GM21390 (cell line): ENCODE measurements around the gene MKS1.

Experiments
- ATAC-seq: cut with Tn5 transposase; IDR thresholded peaks from one replicate; pipeline ENCODE4 v1.9.1; 2021; ENCODE audit not compliant: unreplicated experiment

Gene MKS1

DNA sequence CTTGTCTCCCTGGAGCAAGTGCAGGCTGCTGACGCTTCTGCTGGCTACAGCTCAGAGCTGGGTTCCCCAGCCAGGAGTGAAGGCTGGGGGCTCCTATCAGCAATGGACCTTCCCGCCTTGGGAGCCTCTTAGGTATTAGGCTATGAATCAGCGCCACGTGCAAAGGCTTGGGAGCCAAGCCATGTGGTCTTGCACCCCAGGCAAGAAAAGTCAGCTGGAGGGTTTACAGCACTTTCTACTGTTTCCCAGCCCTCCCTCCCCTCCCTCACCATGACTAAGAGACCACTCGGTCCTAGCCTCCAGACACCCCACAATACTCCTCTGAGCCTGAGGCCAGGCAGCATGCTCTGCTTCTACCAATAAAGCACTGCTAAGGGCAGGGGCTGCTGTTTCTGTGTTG is 14.3 kb downstream of the MKS1 start:
- ATAC-seq = no peak

DNA sequence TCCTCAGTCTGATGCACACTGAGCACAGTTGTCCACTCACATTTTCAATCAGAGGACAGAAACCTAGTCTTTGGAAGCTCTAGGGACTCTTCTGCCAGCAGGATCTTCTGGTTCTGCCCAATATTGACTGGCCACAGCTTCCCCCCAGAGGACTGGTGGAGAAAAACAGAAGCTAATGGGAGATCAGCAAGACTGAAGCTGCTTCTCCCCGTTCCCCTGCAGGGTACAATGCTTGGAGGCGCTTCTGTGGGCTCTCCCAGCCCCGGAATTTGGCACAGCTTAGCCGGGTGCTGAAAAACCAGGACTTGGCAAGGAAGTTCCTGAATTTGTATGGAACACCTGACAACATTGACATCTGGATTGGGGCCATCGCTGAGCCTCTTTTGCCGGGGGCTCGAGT is 16.2 kb downstream of the MKS1 start:
- no peak for ATAC-seq

DNA sequence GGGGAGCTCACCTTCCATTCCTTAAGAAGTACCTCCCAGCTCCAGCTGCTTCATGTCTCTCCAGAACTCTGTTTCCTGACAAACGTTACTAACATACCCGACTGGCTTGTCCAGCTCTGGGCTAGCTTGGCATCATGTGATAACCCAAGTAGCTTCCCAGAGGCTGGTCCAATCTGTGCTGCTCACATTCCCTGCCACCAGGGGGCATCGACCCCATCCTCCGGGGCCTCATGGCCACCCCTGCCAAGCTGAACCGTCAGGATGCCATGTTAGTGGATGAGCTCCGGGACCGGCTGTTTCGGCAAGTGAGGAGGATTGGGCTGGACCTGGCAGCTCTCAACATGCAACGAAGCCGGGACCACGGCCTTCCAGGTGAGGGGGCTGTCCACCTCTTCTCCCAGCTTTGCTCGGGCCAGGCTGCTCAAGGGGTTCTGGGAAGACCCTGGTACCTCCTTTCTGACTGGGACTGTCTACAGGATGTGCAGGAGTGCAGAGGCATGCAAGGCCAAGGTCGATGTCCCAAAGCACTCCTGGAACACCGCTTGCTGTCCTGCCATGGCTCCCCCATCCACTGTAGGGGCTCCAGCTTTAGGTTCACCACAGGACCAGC is 18.9 kb downstream of the MKS1 start:
- ATAC-seq = no peak

DNA sequence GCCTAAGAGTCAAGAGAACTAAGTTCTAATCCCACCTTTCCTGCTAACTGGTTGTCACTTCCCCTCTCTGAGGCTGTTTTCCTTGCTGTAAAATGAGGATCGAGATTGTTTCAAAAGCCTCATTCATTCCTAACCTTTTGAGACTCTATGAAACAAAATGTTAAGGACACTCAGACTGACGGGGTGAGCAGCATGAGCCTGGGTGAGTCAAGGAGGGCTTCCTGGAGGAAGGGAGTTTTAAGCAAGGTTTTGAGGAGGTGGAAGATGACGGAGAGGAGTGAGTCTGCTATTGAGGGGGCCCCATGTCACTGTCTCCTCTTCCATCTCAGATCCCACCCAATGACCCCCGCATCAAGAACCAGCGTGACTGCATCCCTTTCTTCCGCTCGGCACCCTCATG is 22.4 kb downstream of the MKS1 start:
- ATAC-seq = no peak

DNA sequence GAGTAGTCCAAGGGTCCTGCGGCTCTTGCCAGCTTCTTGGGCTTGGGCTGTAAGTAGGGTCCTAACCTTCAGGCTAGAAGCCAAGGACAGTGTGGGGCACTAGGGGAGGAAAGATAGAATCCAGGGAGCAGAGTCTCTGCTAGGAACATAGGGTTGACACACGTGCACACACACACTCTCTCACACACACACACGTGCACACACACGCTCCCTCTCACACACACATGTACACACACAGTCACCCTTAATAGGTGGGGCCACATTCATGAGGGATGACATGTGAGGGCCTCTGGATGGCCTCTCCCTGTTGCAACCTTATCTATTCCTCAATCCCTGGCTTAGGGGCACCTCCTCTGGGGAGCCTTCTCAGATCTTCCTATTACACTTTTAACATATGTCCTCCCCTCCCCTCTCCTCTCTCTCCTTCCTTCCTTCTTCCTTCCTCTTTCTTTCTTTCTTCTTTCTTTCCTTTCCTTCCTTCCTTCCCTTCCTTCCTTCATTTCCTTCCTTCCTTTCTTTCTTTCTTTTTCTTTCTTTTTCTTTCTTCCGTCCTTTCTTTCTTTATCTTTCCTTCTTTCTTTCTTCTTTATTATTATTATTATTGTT is 23.4 kb downstream of the MKS1 start:
- no peak for ATAC-seq

DNA sequence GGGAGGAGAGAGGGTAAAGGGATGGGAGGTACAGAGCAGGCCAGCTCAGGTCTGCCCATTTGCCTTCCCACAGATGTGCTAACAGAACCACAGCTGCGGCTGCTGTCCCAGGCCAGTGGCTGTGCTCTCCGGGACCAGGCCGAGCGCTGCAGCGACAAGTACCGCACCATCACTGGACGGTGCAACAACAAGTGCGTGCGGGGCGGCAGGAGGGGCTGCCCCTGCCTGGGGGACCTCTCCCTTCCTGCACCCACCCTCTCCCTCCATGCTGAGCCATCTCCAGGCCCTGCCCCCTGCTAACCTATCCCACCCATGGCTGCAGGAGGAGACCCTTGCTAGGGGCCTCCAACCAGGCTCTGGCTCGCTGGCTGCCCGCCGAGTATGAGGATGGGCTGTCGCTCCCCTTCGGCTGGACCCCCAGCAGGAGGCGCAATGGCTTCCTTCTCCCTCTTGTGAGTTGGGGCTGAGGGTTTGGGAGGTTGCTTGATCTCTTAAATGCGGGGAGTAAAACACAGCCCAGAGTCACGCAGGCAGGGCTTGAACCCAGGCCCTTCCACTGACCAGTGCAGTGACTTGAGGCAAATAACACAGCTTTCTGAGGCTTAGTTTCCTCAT is 25.3 kb downstream of the MKS1 start:
- ATAC-seq = no peak

DNA sequence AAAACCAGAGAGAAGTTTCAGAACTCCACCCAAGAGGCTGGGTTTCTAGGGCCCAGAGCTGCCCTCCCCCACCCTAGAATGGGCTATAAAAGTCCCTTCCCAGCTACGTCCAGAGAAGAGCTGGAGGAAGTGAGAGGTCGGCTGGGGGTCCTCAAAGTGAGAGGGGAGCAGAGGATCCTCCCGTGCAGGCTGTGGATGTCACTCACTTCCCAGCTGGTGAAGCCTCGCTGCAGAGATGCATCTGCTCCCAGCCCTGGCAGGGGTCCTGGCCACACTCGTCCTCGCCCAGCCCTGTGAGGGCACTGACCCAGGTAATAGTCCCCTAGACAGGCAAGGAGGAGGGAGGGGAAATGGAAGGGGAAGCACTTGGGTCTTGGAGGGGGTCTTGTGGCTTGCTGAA is 26.4 kb downstream of the MKS1 start, which contains the start of gene EPX:
Gene EPX, plus strand, starts transcription at position 115 of the 400 bp plus-strand sequence. Its CDS starts 121 bp downstream, at position 236.
- ATAC-seq = no peak

DNA sequence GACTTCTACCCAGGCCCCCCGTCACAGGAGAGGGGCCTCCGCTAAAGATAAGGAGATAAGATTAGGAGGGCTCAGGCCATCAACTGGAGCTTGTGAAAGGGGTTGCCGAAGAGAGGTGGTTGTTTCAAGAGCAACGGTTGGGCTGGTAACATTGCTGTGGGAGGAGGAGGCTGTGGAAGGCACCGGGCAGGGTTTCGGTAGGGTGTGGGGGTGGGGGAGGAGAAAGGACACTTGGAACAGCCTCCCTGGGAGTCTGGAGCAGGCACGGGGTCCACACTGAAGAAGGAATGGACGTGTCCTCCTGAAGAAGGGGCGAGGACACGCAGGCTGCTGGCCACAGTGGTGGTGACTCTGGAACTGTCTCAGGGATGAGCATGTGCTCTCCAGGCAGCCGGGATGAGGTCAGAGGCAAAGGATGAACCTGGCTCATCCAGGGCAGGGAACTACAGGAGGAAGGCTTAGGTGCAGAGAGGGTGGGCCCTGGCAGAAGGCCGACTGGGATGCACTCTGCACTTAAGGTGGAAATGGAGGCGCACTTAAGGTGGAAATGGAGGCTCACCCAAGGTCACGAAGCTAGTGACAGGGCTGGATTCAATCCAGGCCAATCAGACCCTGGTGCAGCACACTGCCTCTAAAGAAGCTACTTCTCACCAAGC is 27.7 kb downstream of the MKS1 start:
- no peak for ATAC-seq

DNA sequence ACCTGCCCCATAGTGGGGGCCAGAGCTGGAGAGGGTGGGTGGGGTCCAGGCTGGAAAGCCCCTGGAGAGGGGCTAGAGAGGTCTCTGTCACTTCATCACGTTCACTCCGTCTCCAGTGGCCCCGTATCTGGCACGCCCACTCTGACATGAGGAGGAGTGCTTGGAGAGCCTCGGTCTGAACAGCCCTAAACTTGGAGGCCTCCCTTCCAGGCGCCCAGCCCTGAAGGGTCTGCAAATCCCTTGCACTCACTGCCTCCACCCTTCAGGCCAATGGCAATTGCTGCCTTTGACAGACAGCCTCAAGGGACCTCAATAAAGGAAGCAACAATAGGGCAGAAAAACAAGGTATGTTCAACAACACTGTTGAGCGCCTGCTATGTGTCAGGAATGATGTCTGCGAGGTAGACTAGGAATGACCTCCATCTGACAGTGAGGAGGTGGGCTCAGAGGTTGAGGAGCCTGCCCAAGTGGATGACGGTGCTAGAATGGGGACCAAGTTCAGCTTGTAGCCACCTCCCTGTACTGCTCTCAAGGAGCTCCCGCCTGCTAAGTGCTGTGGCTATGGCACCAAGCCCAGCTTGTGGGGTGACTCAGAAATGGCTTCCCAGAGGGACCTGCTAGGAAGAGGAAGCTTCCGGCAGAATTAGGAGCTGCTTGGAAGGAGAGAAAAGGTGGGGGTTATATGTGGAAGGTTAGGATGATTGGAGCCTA is 29.5 kb downstream of the MKS1 start:
- ATAC-seq = no peak

DNA sequence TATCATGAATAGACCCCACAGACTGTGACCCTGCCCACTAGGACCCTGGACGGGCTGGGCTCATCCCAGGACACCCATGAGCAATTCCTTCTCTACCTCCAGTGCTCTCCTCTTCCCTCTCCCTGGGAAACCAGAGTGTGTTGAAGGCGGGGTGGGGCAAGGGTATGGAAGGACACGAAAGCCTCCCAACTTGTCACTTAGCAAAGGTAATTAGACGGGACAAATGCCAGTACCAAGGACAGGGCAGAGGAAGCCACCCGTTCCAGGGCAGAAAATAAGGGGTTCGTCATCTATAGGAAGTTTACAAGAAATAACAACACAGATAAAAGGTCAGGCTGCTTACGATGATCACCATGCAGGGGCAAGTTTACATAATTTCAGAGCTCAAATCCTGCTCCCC is 31.4 kb downstream of the MKS1 start:
- ATAC-seq = no peak

DNA sequence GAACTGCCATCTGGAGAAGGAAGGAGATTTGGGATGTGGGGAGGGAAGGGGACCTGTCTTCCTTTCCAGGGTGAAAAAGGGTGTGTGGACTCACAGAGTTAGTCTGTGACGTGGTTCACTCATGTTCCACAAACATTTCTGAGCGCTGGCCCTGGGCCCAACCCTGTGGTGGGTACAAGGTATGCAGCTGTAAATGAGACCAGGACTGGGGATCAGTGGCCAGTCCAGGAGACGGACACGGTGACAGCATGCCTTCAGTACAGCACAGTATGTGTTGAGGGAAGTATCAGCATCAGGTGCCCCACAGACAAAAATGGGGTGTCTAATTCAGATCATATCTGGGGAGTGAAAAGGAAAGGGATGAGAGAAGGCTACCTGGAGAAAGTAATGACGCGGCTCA is 32.0 kb downstream of the MKS1 start:
- ATAC-seq = no peak

DNA sequence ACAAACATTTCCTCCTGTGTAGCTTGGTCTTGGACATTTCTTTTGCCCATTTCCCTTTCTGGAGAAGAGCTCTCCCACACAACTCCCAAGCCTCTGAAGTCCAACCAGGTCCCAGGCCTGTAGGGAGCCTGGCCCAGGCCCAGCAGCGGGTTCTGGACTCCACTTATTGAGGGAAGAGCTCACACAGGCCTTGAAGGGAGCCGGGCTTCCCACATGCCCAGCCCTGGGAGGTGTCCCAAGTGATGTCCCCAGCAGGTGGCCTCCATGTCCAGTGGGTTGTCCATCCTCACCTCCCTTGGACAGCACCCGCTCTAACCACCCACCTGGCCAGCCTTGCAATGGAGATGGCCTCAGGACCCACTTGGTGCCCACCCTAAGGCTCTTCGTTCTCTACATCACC is 32.5 kb downstream of the MKS1 start:
- ATAC-seq = no peak

DNA sequence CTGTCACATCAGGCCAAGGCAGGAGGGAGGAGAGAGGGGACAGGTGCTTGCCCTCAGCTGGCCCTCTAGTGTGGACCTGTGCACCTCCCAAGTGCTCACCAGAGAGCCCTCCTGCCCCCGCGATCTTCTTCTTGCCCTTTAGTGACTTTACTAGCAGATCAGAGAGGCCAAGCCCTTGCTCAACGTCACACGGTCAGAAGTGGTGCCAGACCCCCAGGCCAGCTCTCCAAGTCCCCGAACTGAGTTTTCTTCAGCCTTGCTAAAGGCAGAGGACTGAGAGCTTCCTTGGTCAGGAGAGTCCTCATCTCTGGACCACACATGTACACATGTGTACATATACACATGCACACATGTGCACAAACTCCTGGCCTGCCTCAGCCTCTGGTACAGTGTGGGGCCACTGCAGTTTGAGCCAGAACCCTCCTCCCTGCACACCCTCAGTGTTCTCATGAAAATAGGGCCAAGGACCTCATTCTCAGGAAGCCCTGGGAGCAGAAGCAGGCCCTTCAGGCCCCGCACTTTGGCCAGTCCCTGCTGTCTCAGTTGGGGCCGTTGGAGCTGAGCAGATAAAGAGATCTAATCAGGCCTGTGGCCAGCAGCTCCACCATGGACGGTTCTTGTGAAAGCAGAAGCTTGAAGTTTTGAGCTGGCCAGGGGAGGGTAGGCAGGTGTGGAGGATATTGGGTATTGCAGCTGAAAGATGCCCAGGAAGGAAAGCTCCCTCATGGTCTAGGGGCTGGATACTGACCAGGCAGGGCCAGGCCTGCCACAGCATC is 33.9 kb downstream of the MKS1 start:
- no peak for ATAC-seq

DNA sequence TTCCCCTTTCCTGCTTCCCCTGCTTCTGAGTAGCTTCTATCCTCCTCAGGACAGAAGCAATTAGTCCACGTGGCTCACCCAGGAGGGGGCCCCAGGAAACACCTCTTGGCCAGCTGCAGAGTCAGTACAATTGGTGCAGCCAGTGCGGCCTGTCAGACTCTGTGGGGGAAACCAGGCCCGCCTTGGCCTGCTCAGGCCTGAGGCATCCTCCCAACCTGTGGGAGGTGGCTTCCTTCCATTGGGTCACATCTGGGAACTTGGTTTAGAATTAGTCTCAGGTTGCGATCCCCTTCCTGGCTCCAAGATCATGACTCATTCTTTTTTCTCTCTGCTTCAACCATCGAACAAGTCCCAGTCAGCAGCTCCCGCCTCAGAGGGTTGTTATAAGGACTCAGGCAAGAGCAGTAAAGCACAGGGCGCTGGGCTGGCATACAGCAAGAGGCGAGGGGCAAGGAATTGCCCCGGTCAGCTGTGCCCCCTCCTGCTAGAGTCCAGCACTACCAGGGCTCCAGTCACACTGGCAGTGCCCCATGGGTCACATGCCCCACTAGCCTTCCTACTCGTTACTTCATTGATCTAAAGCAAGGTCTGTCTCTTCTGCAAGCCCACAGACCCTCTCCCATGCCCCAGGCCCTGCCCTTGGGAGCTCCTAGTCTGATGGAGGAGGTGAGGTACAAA is 34.6 kb downstream of the MKS1 start:
- no peak for ATAC-seq

DNA sequence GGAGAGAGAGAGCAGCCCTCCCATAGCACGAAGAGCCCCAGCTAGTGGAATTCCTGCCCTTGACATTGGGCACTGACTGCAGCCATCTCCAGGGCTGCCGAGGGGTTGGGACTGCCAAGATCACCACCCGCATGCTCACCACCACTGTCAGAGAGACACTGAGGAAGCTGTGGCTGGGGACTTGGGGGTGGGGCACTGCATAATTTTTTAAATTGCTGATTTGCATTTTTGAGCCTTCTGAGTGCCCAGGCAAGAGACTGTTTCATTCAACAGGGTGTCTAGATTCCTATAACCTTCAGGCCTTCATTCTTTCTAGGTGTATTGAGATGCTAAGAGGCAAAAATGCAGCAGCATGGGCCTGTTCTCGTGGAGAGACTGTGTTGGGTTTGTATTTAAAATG is 35.5 kb downstream of the MKS1 start:
- no peak for ATAC-seq

DNA sequence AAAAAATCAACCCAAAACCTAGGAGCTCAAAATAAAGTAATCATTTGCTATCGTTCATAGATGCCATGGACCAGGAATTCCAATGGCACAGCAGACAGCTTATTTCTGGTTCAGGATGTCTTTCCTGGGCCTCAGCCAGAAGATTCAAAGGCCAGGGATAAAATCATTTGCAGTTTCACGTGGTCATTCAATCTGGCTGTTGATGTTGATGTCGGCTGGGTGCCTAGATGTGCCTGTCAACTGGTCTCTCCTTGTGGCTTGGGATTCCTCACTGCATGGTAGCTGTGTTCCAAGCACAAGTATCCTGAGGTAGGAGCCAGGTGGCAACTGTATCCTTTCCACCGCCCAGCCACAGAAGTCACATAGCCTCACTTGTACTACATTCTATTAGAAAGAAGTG is 37.3 kb downstream of the MKS1 start:
- no peak for ATAC-seq

DNA sequence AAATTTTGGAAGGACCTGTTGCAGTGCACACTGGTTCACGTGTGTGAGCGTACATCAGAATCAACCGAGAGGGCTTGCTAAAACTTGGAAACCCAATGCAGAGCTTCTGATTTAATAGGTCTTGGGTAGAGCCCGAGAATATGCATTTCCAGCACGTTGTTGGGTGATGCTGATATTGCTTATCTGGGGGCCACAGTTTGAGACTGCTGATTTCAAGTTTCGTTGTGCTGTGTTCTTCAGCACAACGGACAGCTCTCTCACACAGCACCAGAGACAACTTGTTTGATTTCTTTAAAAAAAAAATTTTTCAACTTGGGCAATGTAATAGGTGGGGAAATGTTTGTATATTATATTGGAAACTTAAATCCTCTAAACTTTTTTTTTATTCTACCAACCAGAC is 42.9 kb downstream of the MKS1 start:
- no peak for ATAC-seq

DNA sequence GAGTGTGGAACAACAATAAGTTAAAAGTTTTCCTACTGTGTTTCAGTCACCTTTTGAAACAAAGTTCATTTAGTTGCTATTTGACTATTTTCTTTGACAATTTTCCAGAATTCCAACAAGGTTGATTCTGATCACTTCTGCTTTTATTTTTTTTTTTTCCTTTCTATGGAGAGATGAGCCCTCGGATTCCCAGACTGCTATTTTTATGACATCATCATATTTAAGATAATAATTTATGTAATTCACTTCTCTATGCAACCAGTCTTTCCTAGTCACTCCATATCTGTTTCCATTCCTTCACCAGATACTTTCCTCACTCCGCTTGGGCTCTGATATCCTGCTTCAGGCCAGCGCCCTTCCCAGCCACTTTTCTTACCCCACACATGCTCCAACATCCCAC is 44.2 kb downstream of the MKS1 start:
- ATAC-seq = no peak

DNA sequence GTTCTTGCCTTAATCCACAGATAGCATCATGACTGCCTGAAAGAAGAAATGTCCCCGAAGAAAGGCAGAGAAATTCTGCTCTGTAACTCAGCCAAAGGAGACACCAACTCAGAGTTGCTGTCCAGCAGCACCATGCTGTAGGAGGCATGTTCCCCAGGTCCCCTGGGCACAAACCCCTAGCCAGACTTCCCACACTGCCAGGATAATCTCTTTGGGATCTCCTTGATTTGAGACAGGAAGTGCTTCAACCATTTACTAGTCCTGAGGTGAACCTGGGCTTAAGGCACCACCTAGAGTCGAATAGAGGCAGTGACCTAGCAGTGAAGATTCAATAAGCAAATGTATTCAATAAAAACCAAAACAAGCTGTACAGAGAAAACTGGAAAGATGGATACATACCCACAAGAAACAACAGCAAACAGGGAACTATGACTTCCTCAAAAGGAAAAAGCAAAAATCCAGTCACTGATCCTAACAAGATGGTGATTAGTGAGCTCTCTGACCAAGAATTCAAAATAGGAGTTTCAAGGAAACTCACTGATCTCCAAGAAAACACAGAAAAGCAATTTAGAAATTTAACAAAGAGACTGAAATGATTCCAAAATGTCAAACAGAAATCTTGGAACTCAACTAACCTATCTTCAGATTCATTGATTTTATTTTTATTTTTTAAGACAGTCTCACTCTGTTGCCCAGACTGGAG is 46.5 kb downstream of the MKS1 start:
- ATAC-seq = no peak

DNA sequence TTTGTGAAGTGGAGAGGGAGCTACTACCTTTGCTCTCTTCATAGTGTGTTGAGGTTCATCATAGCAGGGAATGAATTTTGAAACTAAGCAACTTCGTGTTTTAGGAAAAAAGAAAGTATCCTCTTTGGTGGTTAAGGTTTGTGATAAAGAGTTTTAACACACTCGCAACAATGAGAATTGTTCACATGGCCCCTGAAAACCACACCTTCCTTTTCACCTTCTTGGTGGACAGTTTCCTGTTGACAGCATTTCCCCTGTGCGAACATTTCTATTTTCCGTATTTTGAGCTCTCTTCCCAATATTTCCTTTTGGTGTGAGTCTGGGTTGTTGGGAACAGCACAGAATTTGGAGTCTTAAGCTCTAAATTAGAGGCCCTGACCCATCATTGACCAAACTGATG is 48.4 kb downstream of the MKS1 start:
- no peak for ATAC-seq
